T-helper 1 cell treated with Interleukin-12 subunit alpha and Interleukin-12 subunit beta and Interleukin-4 antibody, amounts not matched to agents 30 ng/mL and 1 ng/mL, for 36 hours (primary cell): ENCODE data around the gene CNMD. TPM values are rescaled to one million over a fixed set of nuclear protein-coding genes. Genes with fewer than 3 reads are reported as not detected.

ENCODE experiments used
- intact Hi-C: fragments of 100-400 bp; cut with micrococcal nuclease; formaldehyde crosslinking; loops from one replicate; pipeline ENCODE4 v1.15.1; 2024
- total RNA-seq: library from RNA; stranded (reverse); gene quantifications from 2 replicates; pipeline ENCODE4 v1.2.3, GENCODE V29; 2022

Gene CNMD
- not detected in 2 replicates for total RNA-seq

GRCh38 chr13:52739468-52740071 lies at the start of gene CNMD:
CNMD (minus strand) TSS chr13:52739820; CDS start chr13:52739701, 119 bp downstream.
- intact Hi-C loops: loop anchor here (1.0 kb wide), 1 partner anchor 74 kb away; no protein-coding TSS in a partner anchor

GRCh38 chr13:52788011-52788410 lies 48.4 kb upstream of the CNMD start:
- intact Hi-C loops: no loop called here

- intact Hi-C loops: no loop called here
These were observed 47.6 kb upstream of the CNMD start for GRCh38 chr13:52787235-52787634.

GRCh38 chr13:52786766-52787165 lies 47.1 kb upstream of the CNMD start:
- intact Hi-C loops: no loop called here

GRCh38 chr13:52785739-52786138 lies 46.1 kb upstream of the CNMD start:
- intact Hi-C loops: no loop called here

GRCh38 chr13:52784591-52785340 lies 45.1 kb upstream of the CNMD start:
- intact Hi-C loops: no loop called here

- intact Hi-C loops: no loop called here
These were observed 44.3 kb upstream of the CNMD start for GRCh38 chr13:52783943-52784342.

GRCh38 chr13:52782471-52783448 lies 43.1 kb upstream of the CNMD start:
- intact Hi-C loops: no loop called here

- intact Hi-C loops: no loop called here
These were observed 41.0 kb upstream of the CNMD start for GRCh38 chr13:52780611-52781010.

- intact Hi-C loops: no loop called here
These were observed 40.5 kb upstream of the CNMD start for GRCh38 chr13:52780092-52780491.

- intact Hi-C loops: no loop called here
These were observed 39.5 kb upstream of the CNMD start for GRCh38 chr13:52779103-52779502.

- intact Hi-C loops: no loop called here
These were observed 37.1 kb upstream of the CNMD start for GRCh38 chr13:52776726-52777125.

GRCh38 chr13:52775511-52775910 lies 35.9 kb upstream of the CNMD start:
- intact Hi-C loops: no loop called here

- intact Hi-C loops: no loop called here
These were observed 28.4 kb upstream of the CNMD start for GRCh38 chr13:52767949-52768516.

- intact Hi-C loops: no loop called here
These were observed 26.2 kb upstream of the CNMD start for GRCh38 chr13:52765611-52766390.

- intact Hi-C loops: no loop called here
These were observed 20.5 kb upstream of the CNMD start for GRCh38 chr13:52760077-52760476.

- intact Hi-C loops: no loop called here
These were observed 18.5 kb upstream of the CNMD start for GRCh38 chr13:52758114-52758513.

GRCh38 chr13:52751196-52751595 lies 11.6 kb upstream of the CNMD start:
- intact Hi-C loops: no loop called here

- intact Hi-C loops: no loop called here
These were observed 11.1 kb upstream of the CNMD start for GRCh38 chr13:52750713-52751112.

- intact Hi-C loops: no loop called here
These were observed 9.8 kb upstream of the CNMD start for GRCh38 chr13:52749419-52749818.

GRCh38 chr13:52746141-52746540 lies 6.5 kb upstream of the CNMD start:
- intact Hi-C loops: no loop called here
